Ureter (tissue), 1 donor: Measurements from ENCODE around the gene NXPH3. TPM values are rescaled to one million over a fixed set of nuclear protein-coding genes. Genes with fewer than 3 reads are reported as not detected.

Experiments used
- DNase-seq: peaks from one replicate; pipeline ENCODE4 v3.0.0-alpha.2; 2020; ENCODE audit warnings: low spot score
- total RNA-seq: library from RNA; stranded (reverse); gene quantifications from one replicate; pipeline ENCODE4 v1.2.4, GENCODE V29; 2023
- donor health status: DM: yes; HTN: yes; CAD: no.

NXPH3 gene
- total RNA-seq, 1 donor from 2014 or later = 9.2 TPM

- no peak for DNase-seq
Observed at GRCh38 chr17:49576088-49576916, 631 bp downstream of the NXPH3 start.

GRCh38 chr17:49576917-49577649 lies 1.4 kb downstream of the NXPH3 start:
- DNase-seq = no peak

GRCh38 chr17:49577650-49577934 lies 1.9 kb downstream of the NXPH3 start:
- no peak for DNase-seq

- no peak for DNase-seq
Observed at GRCh38 chr17:49577963-49578362, 2.3 kb downstream of the NXPH3 start.

- DNase-seq = no peak
Observed at GRCh38 chr17:49578414-49578813, 2.7 kb downstream of the NXPH3 start.

- no peak for DNase-seq
Observed at GRCh38 chr17:49578952-49579500, 3.4 kb downstream of the NXPH3 start.

GRCh38 chr17:49579522-49579921 lies 3.9 kb downstream of the NXPH3 start:
- no peak for DNase-seq

GRCh38 chr17:49580055-49580721 lies 4.5 kb downstream of the NXPH3 start:
- DNase-seq = no peak

GRCh38 chr17:49580981-49581647 lies 5.4 kb downstream of the NXPH3 start:
- no peak for DNase-seq

GRCh38 chr17:49581648-49581998 lies 6.0 kb downstream of the NXPH3 start:
- DNase-seq = no peak

GRCh38 chr17:49582055-49582722 lies 6.5 kb downstream of the NXPH3 start:
- no peak for DNase-seq

- DNase-seq = no peak
Observed at GRCh38 chr17:49582789-49583188, 7.1 kb downstream of the NXPH3 start.

- no peak for DNase-seq
Observed at GRCh38 chr17:49583226-49583625, 7.6 kb downstream of the NXPH3 start.

- DNase-seq = no peak
Observed at GRCh38 chr17:49583889-49584288, 8.2 kb downstream of the NXPH3 start.

GRCh38 chr17:49585422-49586027 lies 9.9 kb downstream of the NXPH3 start:
- no peak for DNase-seq

- DNase-seq = no peak
Observed at GRCh38 chr17:49587366-49588073, 11.8 kb downstream of the NXPH3 start.

- DNase-seq = no peak
Observed at GRCh38 chr17:49588312-49588711, 12.6 kb downstream of the NXPH3 start.

- no peak for DNase-seq
Observed at GRCh38 chr17:49588726-49589576, 13.3 kb downstream of the NXPH3 start.

GRCh38 chr17:49589577-49589927 lies 13.9 kb downstream of the NXPH3 start:
- DNase-seq = no peak

- no peak for DNase-seq
Observed at GRCh38 chr17:49590874-49591273, 15.2 kb downstream of the NXPH3 start.
